Activated naive CD8-positive, alpha-beta T cell treated with anti-CD3 and anti-CD28 coated beads, Interleukin-2, amount 50 U/mL, for 24 hours (primary cell): ENCODE data around the gene NFKB2.

Experiments
- ATAC-seq: fragments of 150-1000 bp; cut with Tn5 transposase; one replicate; pipeline ENCODE4 v1.10.0; 2021
- DNase-seq: peaks from one replicate; pipeline ENCODE4 v3.0.0; 2021
- H3K27ac Mint-ChIP-seq: one replicate; pipeline ENCODE4 v1.8.0; 2021; ENCODE audit warnings: mild to moderate bottlenecking, mixed read lengths
- H3K27me3 Mint-ChIP-seq: one replicate; pipeline ENCODE4 v1.8.0; 2021; ENCODE audit warnings: mixed read lengths
- H3K36me3 Mint-ChIP-seq: one replicate; pipeline ENCODE4 v1.8.0; 2021; ENCODE audit warnings: low read depth, mixed read lengths
- H3K4me1 Mint-ChIP-seq: one replicate; pipeline ENCODE4 v1.8.0; 2021; ENCODE audit warnings: mixed read lengths
- H3K4me3 Mint-ChIP-seq: one replicate; pipeline ENCODE4 v1.8.0; 2021; ENCODE audit warnings: mild to moderate bottlenecking, moderate library complexity, mixed read lengths
- H3K9me3 Mint-ChIP-seq: one replicate; pipeline ENCODE4 v1.8.0; 2021; ENCODE audit warnings: mixed read lengths

NFKB2 gene

GRCh38 chr10:102395400-102396316 is at the start of gene NFKB2:
Gene NFKB2, plus strand, starts transcription at chr10:102395705. Its CDS starts 255 bp downstream, at chr10:102395960.
- ATAC-seq (peak; percentile 20), DNase-seq (peak; percentile 94)
- Mint-ChIP-seq H3K36me3 (peaks cover 46% of the 10 kb centered on the region), H3K9me3 (no peaks in the 10 kb centered on the region), H3K27ac (peak within 1 kb of the TSS; percentile 99), H3K4me3 (peak within 1 kb of the TSS; percentile 99), H3K4me1 (peaks cover 46% of the 10 kb centered on the region), H3K27me3 (no peaks in the 10 kb centered on the region)

DNA sequence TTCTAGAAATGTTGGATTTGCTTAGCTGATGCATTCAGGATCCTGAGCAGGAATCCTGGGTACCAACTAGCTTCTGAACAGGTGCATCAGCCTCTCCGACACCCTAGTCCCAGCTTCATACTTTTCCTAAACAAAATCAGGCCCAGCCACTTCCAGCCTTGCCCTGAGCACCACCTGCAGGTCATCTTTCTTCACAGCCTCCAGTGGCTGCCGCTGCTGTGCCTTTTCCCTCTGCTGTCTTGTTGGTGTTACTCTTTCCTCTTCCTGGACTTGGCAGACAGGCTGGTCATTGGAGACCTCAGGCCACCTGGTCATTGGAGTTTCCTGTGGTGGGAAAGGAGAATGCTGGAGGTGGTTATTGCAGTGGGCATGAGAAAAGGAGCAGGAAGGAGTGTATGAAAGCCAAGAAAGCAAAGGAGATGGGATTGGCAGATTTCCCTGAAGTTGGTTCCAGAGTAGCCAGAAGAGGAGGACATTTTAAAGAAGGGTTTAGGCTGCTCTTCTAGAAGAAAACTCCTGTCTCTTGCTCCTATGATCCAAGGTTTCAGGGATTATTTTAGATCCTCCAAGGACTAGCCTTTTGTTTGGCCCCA is 48.2 kb upstream of the NFKB2 start:
- ATAC-seq: no peak
- peak; percentile 20 for DNase-seq
- H3K36me3 Mint-ChIP-seq: peaks cover 18% of the 10 kb centered on the region
- no peak overlapping the region for H3K4me3 Mint-ChIP-seq
- no peaks in the 10 kb centered on the region for H3K9me3 Mint-ChIP-seq
- no peaks in the 10 kb centered on the region for H3K27me3 Mint-ChIP-seq
- H3K27ac Mint-ChIP-seq: no peak overlapping the region
- peaks cover 8% of the 10 kb centered on the region for H3K4me1 Mint-ChIP-seq

- peak; percentile 72 for ATAC-seq
- H3K27me3 Mint-ChIP-seq: no peaks in the 10 kb centered on the region
Measured at GRCh38 chr10:102352066-102352715, 43.3 kb upstream of the NFKB2 start.

GRCh38 chr10:102354451-102354850 is 41.1 kb upstream of the NFKB2 start:
- Mint-ChIP-seq H3K4me3 (no peak overlapping the region), H3K36me3 (peaks cover 15% of the 10 kb centered on the region), H3K4me1 (peaks cover 7% of the 10 kb centered on the region), H3K27ac (no peak overlapping the region), H3K27me3 (no peaks in the 10 kb centered on the region), H3K9me3 (no peaks in the 10 kb centered on the region)
- no peak for ATAC-seq
- no peak for DNase-seq

More at GRCh38 chr10:102352066-102352715, 43.3 kb upstream of the NFKB2 start:
- Mint-ChIP-seq H3K4me1 (no peaks in the 10 kb centered on the region), H3K4me3 (no peak overlapping the region), H3K27ac (no peak overlapping the region), H3K36me3 (peaks cover 20% of the 10 kb centered on the region), H3K9me3 (no peaks in the 10 kb centered on the region)
- peak; percentile 77 for DNase-seq

- Mint-ChIP-seq H3K4me3 (no peak overlapping the region), H3K27me3 (no peaks in the 10 kb centered on the region), H3K27ac (peak overlapping the region; percentile 48), H3K9me3 (no peaks in the 10 kb centered on the region), H3K4me1 (peaks cover 7% of the 10 kb centered on the region), H3K36me3 (peaks cover 32% of the 10 kb centered on the region)
- ATAC-seq (peak; percentile 61), DNase-seq (no peak)
Measured at GRCh38 chr10:102358712-102359382, 36.7 kb upstream of the NFKB2 start.

- Mint-ChIP-seq H3K36me3 (peaks cover 61% of the 10 kb centered on the region), H3K27me3 (no peaks in the 10 kb centered on the region), H3K4me3 (no peak overlapping the region), H3K9me3 (no peaks in the 10 kb centered on the region), H3K27ac (no peak overlapping the region), H3K4me1 (no peaks in the 10 kb centered on the region)
- ATAC-seq (no peak), DNase-seq (no peak)
Measured at GRCh38 chr10:102367441-102367840, 28.1 kb upstream of the NFKB2 start.

- DNase-seq (no peak), ATAC-seq (no peak)
- Mint-ChIP-seq H3K27ac (no peak overlapping the region), H3K4me3 (no peak overlapping the region), H3K27me3 (no peaks in the 10 kb centered on the region), H3K9me3 (no peaks in the 10 kb centered on the region), H3K36me3 (peaks cover 61% of the 10 kb centered on the region), H3K4me1 (no peaks in the 10 kb centered on the region)
Measured at GRCh38 chr10:102368077-102368476, 27.4 kb upstream of the NFKB2 start.

GRCh38 chr10:102371295-102371694 is 24.2 kb upstream of the NFKB2 start:
- H3K9me3 Mint-ChIP-seq: no peaks in the 10 kb centered on the region
- no peaks in the 10 kb centered on the region for H3K27me3 Mint-ChIP-seq
- no peak for ATAC-seq
- H3K27ac Mint-ChIP-seq: no peak overlapping the region
- H3K4me3 Mint-ChIP-seq: no peak overlapping the region
- peaks cover 52% of the 10 kb centered on the region for H3K36me3 Mint-ChIP-seq
- no peaks in the 10 kb centered on the region for H3K4me1 Mint-ChIP-seq
- DNase-seq: no peak

- Mint-ChIP-seq H3K9me3 (no peaks in the 10 kb centered on the region), H3K36me3 (peaks cover 39% of the 10 kb centered on the region), H3K27ac (no peak overlapping the region), H3K4me3 (no peak overlapping the region), H3K4me1 (no peaks in the 10 kb centered on the region), H3K27me3 (no peaks in the 10 kb centered on the region)
- ATAC-seq: no peak
- DNase-seq: no peak
Measured at GRCh38 chr10:102375250-102375649, 20.3 kb upstream of the NFKB2 start.

- DNase-seq (no peak), ATAC-seq (no peak)
- H3K27me3 Mint-ChIP-seq: no peaks in the 10 kb centered on the region
- no peaks in the 10 kb centered on the region for H3K4me1 Mint-ChIP-seq
- no peaks in the 10 kb centered on the region for H3K9me3 Mint-ChIP-seq
- H3K4me3 Mint-ChIP-seq: no peak overlapping the region
- H3K36me3 Mint-ChIP-seq: peaks cover 33% of the 10 kb centered on the region
- H3K27ac Mint-ChIP-seq: no peak overlapping the region
Measured at GRCh38 chr10:102375867-102376266, 19.6 kb upstream of the NFKB2 start.

- Mint-ChIP-seq H3K4me1 (no peaks in the 10 kb centered on the region), H3K36me3 (peaks cover 29% of the 10 kb centered on the region), H3K27ac (no peak overlapping the region), H3K9me3 (no peaks in the 10 kb centered on the region), H3K27me3 (no peaks in the 10 kb centered on the region), H3K4me3 (no peak overlapping the region)
- DNase-seq (no peak), ATAC-seq (no peak)
Measured at GRCh38 chr10:102376901-102377300, 18.6 kb upstream of the NFKB2 start.

GRCh38 chr10:102379383-102379782 is 16.1 kb upstream of the NFKB2 start:
- DNase-seq: no peak
- Mint-ChIP-seq H3K27ac (no peak overlapping the region), H3K36me3 (peaks cover 21% of the 10 kb centered on the region), H3K27me3 (no peaks in the 10 kb centered on the region), H3K4me3 (no peak overlapping the region), H3K9me3 (no peaks in the 10 kb centered on the region), H3K4me1 (peaks cover 3% of the 10 kb centered on the region)
- no peak for ATAC-seq

DNA sequence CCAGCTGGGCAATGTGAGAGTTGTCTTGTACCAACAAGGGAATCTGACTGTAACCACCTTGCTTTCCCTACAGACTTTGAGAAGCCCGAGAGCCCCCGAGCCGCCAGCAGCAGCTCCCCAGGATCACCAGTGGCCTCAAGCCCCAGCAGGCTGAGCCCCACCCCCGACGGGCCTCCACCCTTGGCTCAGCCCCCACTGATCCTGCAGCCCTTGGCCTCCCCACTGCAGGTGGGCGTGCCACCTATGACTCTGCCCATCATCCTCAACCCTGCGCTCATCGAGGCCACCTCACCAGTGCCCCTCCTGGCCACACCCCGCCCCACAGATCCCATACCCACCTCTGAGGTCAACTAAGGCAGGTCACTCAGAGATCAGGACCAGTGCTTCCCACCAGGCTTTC is 13.5 kb upstream of the NFKB2 start:
- Mint-ChIP-seq H3K9me3 (no peaks in the 10 kb centered on the region), H3K4me1 (peaks cover 5% of the 10 kb centered on the region), H3K27ac (no peak overlapping the region), H3K4me3 (no peak overlapping the region), H3K27me3 (no peaks in the 10 kb centered on the region), H3K36me3 (peaks cover 10% of the 10 kb centered on the region)
- DNase-seq: no peak
- ATAC-seq: no peak

DNA sequence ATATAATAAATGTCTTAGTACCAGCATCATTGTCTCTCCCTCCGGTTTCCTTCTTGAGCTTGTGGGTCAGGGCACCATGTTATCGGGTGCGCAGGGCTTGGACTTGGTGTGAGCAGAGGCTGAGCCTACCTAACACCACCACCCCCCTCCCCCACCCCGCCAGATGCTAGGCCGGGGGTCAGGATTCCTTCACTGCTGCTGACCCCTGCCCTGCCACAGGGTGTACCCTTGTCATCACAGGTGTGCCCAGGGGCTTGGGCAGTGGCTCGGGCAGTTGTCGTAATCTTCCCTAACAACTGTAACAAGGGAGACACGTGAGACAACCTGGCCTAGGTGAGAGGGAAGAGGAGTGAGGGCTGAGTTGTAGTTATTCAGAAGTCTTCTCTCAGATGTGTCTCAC is 12.6 kb upstream of the NFKB2 start:
- DNase-seq (no peak), ATAC-seq (no peak)
- H3K27ac Mint-ChIP-seq: no peak overlapping the region
- H3K9me3 Mint-ChIP-seq: no peaks in the 10 kb centered on the region
- H3K4me1 Mint-ChIP-seq: peaks cover 5% of the 10 kb centered on the region
- H3K4me3 Mint-ChIP-seq: no peak overlapping the region
- peaks cover 8% of the 10 kb centered on the region for H3K36me3 Mint-ChIP-seq
- H3K27me3 Mint-ChIP-seq: no peaks in the 10 kb centered on the region
